HEK293 (cell line): ENCODE measurements around the gene COL9A3.
A peak's percentile ranks its signal among the peaks of the same experiment; 100 is the strongest.

Source experiments
- CTCF ChIA-PET: fragments of 350-600 bp; formaldehyde crosslinking; extraction: SDS; loops from one replicate; lab custom pipeline; 2021; ENCODE audit warnings: antibody characterized with exemption; lab: Yijun Ruan, JAX
- POLR2A ChIA-PET: fragments of 300-600 bp; formaldehyde crosslinking; extraction: SDS; loops from one replicate; lab custom pipeline; 2020; ENCODE audit warnings: antibody characterized with exemption, inconsistent platforms; lab: Yijun Ruan, JAX
- H3K27ac ChIP-seq: fragments of 200-500 bp; sonication (Bioruptor generic); 2 replicates; pipeline ENCODE4 v1.5.1; 2014; ENCODE audit warnings: low read depth, low read length, control low read depth, inconsistent platforms; ENCODE audit errors: extremely low read depth
- H3K36me3 ChIP-seq, 2 experiments: fragments of 200-500 bp in 1 of 2; sonication (Bioruptor generic) in 1 of 2; 1 replicate in 1 of 2; 2 replicates in 1 of 2; pipeline ENCODE4 v1.5.1; 2014 to 2017; ENCODE audit warnings: inconsistent platforms in 2 of 2, low read length in 2 of 2; ENCODE audit not compliant: control insufficient read depth in 2 of 2, insufficient read depth in 1 of 2
- H3K4me1 ChIP-seq: fragments of 200-500 bp; sonication (Bioruptor generic); 2 replicates; pipeline ENCODE4 v1.5.1; 2014; ENCODE audit warnings: mild to moderate bottlenecking, low read length, inconsistent platforms; ENCODE audit not compliant: control insufficient read depth, insufficient read depth
- H3K4me3 ChIP-seq: 2 replicates; pipeline ENCODE4 v1.5.1; 2011; ENCODE audit warnings: low read depth, mild to moderate bottlenecking, control low read depth, low read length, moderate library complexity
- H3K9me3 ChIP-seq: fragments of 200-500 bp; sonication (Bioruptor generic); 2 replicates; pipeline ENCODE4 v1.5.1; 2014; ENCODE audit warnings: low read depth, low read length, inconsistent platforms; ENCODE audit not compliant: control insufficient read depth, insufficient read depth
- GLIS1 ChIP-seq: fragments of 450-650 bp; formaldehyde crosslinking; IDR thresholded peaks from 2 replicates; pipeline ENCODE4 v1.5.1; 2016; ENCODE audit warnings: missing biosample characterization, missing genetic modification characterization
- KLF10 ChIP-seq: fragments of 450-650 bp; IDR thresholded peaks from 2 replicates; pipeline ENCODE4 v1.5.1; 2018; ENCODE audit warnings: missing biosample characterization, mild to moderate bottlenecking, missing genetic modification characterization
- SCRT2 ChIP-seq: fragments of 450-650 bp; formaldehyde crosslinking; IDR thresholded peaks from 2 replicates; pipeline ENCODE4 v1.5.1; 2016; ENCODE audit warnings: missing biosample characterization, missing genetic modification characterization
- ZBTB20 ChIP-seq: fragments of 450-650 bp; formaldehyde crosslinking; IDR thresholded peaks from 2 replicates; pipeline ENCODE4 v1.5.1; 2016; ENCODE audit warnings: missing biosample characterization, missing genetic modification characterization
- ZIC2 ChIP-seq: fragments of 450-650 bp; formaldehyde crosslinking; IDR thresholded peaks from 2 replicates; pipeline ENCODE4 v1.5.1; 2016; ENCODE audit warnings: missing biosample characterization, missing genetic modification characterization
- ZNF112 ChIP-seq: fragments of 450-650 bp; formaldehyde crosslinking; IDR thresholded peaks from 2 replicates; pipeline ENCODE4 v1.5.0; 2017; ENCODE audit warnings: missing biosample characterization, missing genetic modification characterization
- ZNF132 ChIP-seq: fragments of 450-650 bp; formaldehyde crosslinking; IDR thresholded peaks from 2 replicates; pipeline ENCODE4 v1.5.1; 2017; ENCODE audit warnings: missing biosample characterization, missing genetic modification characterization, borderline replicate concordance
- ZNF148 ChIP-seq: fragments of 450-650 bp; formaldehyde crosslinking; IDR thresholded peaks from 2 replicates; pipeline ENCODE4 v1.5.0; 2017; ENCODE audit warnings: missing biosample characterization, missing genetic modification characterization, borderline replicate concordance
- ZNF214 ChIP-seq: fragments of 450-650 bp; formaldehyde crosslinking; IDR thresholded peaks from 2 replicates; pipeline ENCODE4 v1.5.1; 2017; ENCODE audit warnings: missing biosample characterization, mild to moderate bottlenecking, missing genetic modification characterization, borderline replicate concordance
- ZNF341 ChIP-seq: fragments of 450-650 bp; formaldehyde crosslinking; IDR thresholded peaks from 2 replicates; pipeline ENCODE4; 2016; ENCODE audit warnings: low read depth, missing biosample characterization, missing genetic modification characterization
- ZNF426 ChIP-seq: fragments of 450-650 bp; formaldehyde crosslinking; IDR thresholded peaks from 2 replicates; pipeline ENCODE4 v1.5.1; 2017; ENCODE audit warnings: missing biosample characterization, missing genetic modification characterization, mild to moderate bottlenecking, inconsistent platforms, moderate library complexity
- ZNF544 ChIP-seq: fragments of 450-650 bp; formaldehyde crosslinking; IDR thresholded peaks from 2 replicates; pipeline ENCODE4 v1.5.0; 2017; ENCODE audit warnings: missing biosample characterization, missing genetic modification characterization
- ZNF558 ChIP-seq: fragments of 450-650 bp; formaldehyde crosslinking; IDR thresholded peaks from 2 replicates; pipeline ENCODE4 v1.5.1; 2016; ENCODE audit warnings: missing biosample characterization, missing genetic modification characterization
- ZNF596 ChIP-seq: fragments of 450-650 bp; IDR thresholded peaks from 2 replicates; pipeline ENCODE4 v1.5.0; 2018; ENCODE audit warnings: missing biosample characterization, mild to moderate bottlenecking, missing genetic modification characterization, moderate library complexity
- ZNF623 ChIP-seq: fragments of 450-650 bp; formaldehyde crosslinking; IDR thresholded peaks from 2 replicates; pipeline ENCODE4 v1.5.1; 2016; ENCODE audit warnings: missing biosample characterization, missing genetic modification characterization
- ZNF776 ChIP-seq: fragments of 450-650 bp; formaldehyde crosslinking; IDR thresholded peaks from 2 replicates; pipeline ENCODE4 v1.5.0; 2017; ENCODE audit warnings: missing biosample characterization, missing genetic modification characterization, borderline replicate concordance
- ZNF777 ChIP-seq: fragments of 450-650 bp; formaldehyde crosslinking; IDR thresholded peaks from 2 replicates; pipeline ENCODE4 v1.5.1; 2017; ENCODE audit warnings: missing biosample characterization, missing genetic modification characterization, borderline replicate concordance
- ZNF837 ChIP-seq: fragments of 450-650 bp; formaldehyde crosslinking; IDR thresholded peaks from 2 replicates; pipeline ENCODE4 v1.5.1; 2016; ENCODE audit warnings: missing biosample characterization, missing genetic modification characterization
- TF ChIP-seq, protein P1 (sequence below): fragments of 450-650 bp; formaldehyde crosslinking; IDR thresholded peaks from 2 replicates; pipeline ENCODE4 v1.5.1; 2016; ENCODE audit warnings: missing biosample characterization, missing genetic modification characterization
- TF ChIP-seq, protein P2 (sequence below): fragments of 450-650 bp; formaldehyde crosslinking; IDR thresholded peaks from 2 replicates; pipeline ENCODE4 v1.5.1; 2017; ENCODE audit warnings: missing biosample characterization, missing genetic modification characterization
- TF ChIP-seq, protein P3 (sequence below): fragments of 450-650 bp; formaldehyde crosslinking; optimal IDR thresholded peaks from 2 replicates; pipeline ENCODE3; 2016; ENCODE audit warnings: missing biosample characterization, mild to moderate bottlenecking, missing genetic modification characterization

COL9A3 gene

DNA sequence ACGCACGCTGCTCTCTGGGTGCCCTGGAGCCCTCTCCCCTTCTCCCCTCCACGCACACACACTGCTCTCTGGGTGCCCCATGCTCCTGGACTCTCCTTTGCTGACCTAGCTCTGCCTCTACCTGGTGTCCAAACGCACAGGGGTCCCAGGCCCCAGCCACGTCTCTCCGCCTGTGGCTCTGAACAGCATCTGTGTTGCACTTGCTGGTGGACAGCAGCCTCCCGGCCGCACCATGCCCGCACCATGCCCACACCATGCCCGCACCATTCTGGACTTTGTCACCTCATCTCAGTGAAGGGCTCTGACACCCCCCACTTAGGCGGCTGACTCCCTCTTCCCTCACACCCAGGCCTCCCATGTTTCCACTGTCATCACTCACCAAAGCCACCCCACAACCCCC lies 23.0 kb downstream of the COL9A3 start:
- Histone ChIP-seq H3K27ac (no peak overlapping the region), H3K9me3 (no peaks in the 10 kb centered on the region), H3K4me1 (0 out of 2 replicates have a peak, but pooled peaks cover 3% of the 10 kb centered on the region), H3K4me3 (no peak overlapping the region), H3K36me3 (peaks cover 0 to 44% of the 10 kb centered on the region in 2 experiments; a peak in 2 of 3 replicates)
- ChIA-PET POLR2A (no interaction called here), CTCF (no interaction called here)
- TF ChIP-seq ZNF596 (tag by site-specific recombination) = no peak
- TF ChIP-seq, protein P1, sequence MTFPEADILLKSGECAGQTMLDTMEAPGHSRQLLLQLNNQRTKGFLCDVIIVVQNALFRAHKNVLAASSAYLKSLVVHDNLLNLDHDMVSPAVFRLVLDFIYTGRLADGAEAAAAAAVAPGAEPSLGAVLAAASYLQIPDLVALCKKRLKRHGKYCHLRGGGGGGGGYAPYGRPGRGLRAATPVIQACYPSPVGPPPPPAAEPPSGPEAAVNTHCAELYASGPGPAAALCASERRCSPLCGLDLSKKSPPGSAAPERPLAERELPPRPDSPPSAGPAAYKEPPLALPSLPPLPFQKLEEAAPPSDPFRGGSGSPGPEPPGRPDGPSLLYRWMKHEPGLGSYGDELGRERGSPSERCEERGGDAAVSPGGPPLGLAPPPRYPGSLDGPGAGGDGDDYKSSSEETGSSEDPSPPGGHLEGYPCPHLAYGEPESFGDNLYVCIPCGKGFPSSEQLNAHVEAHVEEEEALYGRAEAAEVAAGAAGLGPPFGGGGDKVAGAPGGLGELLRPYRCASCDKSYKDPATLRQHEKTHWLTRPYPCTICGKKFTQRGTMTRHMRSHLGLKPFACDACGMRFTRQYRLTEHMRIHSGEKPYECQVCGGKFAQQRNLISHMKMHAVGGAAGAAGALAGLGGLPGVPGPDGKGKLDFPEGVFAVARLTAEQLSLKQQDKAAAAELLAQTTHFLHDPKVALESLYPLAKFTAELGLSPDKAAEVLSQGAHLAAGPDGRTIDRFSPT (tag by site-specific recombination) = peak; percentile 48; the same call in 1 of the 2 replicates
- TF ChIP-seq, protein P2, sequence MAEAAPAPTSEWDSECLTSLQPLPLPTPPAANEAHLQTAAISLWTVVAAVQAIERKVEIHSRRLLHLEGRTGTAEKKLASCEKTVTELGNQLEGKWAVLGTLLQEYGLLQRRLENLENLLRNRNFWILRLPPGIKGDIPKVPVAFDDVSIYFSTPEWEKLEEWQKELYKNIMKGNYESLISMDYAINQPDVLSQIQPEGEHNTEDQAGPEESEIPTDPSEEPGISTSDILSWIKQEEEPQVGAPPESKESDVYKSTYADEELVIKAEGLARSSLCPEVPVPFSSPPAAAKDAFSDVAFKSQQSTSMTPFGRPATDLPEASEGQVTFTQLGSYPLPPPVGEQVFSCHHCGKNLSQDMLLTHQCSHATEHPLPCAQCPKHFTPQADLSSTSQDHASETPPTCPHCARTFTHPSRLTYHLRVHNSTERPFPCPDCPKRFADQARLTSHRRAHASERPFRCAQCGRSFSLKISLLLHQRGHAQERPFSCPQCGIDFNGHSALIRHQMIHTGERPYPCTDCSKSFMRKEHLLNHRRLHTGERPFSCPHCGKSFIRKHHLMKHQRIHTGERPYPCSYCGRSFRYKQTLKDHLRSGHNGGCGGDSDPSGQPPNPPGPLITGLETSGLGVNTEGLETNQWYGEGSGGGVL (tag by site-specific recombination) = peak; percentile 36; the same call in 1 of the 2 replicates

GRCh38 chr20:62840244-62841197 lies 23.7 kb downstream of the COL9A3 start:
- peaks cover 0 to 46% of the 10 kb centered on the region in 2 experiments; a peak in 2 of 3 replicates for H3K36me3 ChIP-seq
- H3K4me3 ChIP-seq = no peak overlapping the region
- no peak overlapping the region for H3K27ac ChIP-seq
- 0 out of 2 replicates have a peak, but pooled peaks cover 3% of the 10 kb centered on the region for H3K4me1 ChIP-seq
- H3K9me3 ChIP-seq = no peaks in the 10 kb centered on the region
- ChIA-PET POLR2A (no interaction called here), CTCF (interaction anchor here (0.6 kb wide), 1 partner anchor 15 kb away, joined by 3 read pairs; no protein-coding TSS in a partner anchor)
- 0 out of 2 replicates have a peak, but pooled peaks have one; percentile 27 for TF ChIP-seq SCRT2 (tag by site-specific recombination)
- 0 out of 2 replicates have a peak, but pooled peaks have one; percentile 33 for TF ChIP-seq ZNF341 (tag by site-specific recombination)
- no peak for TF ChIP-seq ZBTB20 (tag by site-specific recombination)
- TF ChIP-seq ZIC2 = peak; percentile 93
- TF ChIP-seq, all 188 proteins: peak for 3

DNA sequence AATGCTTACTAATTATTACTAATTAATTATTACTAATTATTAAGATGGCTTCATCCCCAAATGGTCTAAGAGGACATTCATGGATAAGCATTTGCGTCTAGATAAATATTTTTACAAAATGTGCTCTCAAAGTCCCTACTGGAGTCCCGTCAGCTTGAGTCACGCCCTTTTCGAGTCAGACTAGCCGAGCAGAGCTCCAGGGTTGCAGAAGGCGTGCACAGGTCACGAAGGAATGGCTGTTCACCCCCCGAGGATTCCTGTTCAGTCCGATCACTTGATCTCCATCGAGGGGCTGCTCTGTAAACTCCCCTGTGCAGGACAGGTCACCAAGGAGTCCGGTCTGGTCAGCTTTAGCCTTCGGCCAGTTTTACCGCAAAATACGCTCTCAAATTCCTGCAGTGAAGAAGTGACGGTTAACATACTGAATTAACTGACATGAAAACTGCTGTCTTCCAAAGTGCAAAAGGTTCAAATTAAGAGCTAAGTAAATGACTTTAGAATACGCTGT lies 24.9 kb downstream of the COL9A3 start:
- ChIA-PET POLR2A (no interaction called here), CTCF (interaction anchor here (0.6 to 1.1 kb wide), 3 partner anchors 18 to 342 kb away, joined by 3 to 5 read pairs (median 3); no protein-coding TSS in a partner anchor)
- 0 out of 2 replicates have a peak, but pooled peaks cover 3% of the 10 kb centered on the region for H3K4me1 ChIP-seq
- H3K36me3 ChIP-seq = peaks cover 0 to 45% of the 10 kb centered on the region in 2 experiments; a peak in 2 of 3 replicates
- H3K27ac ChIP-seq = no peak overlapping the region
- no peak overlapping the region for H3K4me3 ChIP-seq
- no peaks in the 10 kb centered on the region for H3K9me3 ChIP-seq
- TF ChIP-seq ZNF214 (tag by site-specific recombination) (no peak), ZNF776 (tag by site-specific recombination) (no peak), ZNF623 (no peak), ZNF837 (tag by site-specific recombination) (no peak), ZNF148 (no peak), ZNF544 (tag by site-specific recombination) (no peak), ZNF777 (tag by site-specific recombination) (no peak), ZNF426 (tag by site-specific recombination) (no peak), KLF10 (tag by site-specific recombination) (no peak), ZNF112 (tag by site-specific recombination) (no peak), ZNF558 (tag by site-specific recombination) (no peak), ZNF132 (no peak), ZBTB20 (tag by site-specific recombination) (no peak), GLIS1 (no peak)
- TF ChIP-seq, protein P3, sequence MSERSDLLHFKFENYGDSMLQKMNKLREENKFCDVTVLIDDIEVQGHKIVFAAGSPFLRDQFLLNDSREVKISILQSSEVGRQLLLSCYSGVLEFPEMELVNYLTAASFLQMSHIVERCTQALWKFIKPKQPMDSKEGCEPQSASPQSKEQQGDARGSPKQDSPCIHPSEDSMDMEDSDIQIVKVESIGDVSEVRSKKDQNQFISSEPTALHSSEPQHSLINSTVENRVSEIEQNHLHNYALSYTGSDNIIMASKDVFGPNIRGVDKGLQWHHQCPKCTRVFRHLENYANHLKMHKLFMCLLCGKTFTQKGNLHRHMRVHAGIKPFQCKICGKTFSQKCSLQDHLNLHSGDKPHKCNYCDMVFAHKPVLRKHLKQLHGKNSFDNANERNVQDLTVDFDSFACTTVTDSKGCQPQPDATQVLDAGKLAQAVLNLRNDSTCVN (tag by site-specific recombination) = no peak
